GM12878 (cell line): ENCODE measurements around the gene CDC14A. TPM values are rescaled to one million over a fixed set of nuclear protein-coding genes. Genes with fewer than 3 reads are reported as not detected.
A peak's percentile ranks its signal among the peaks of the same experiment; 100 is the strongest.

Experiments used
- ATAC-seq: fragments of 200-7000 bp; cut with Tn5 transposase; 3 replicates; pipeline ENCODE4 v1.9.1; 2020; ENCODE audit warnings: mild to moderate bottlenecking, moderate library complexity
- BruUV-seq: library from RNA; stranded (reverse); fragments of 400-500 nt; replicated peaks from 2 replicates; lab custom pipeline; 2021; lab: Mats Ljungman, UMichigan
- CTCF ChIA-PET: fragments of 300-600 bp; sonication (Branson Sonifier 250); formaldehyde crosslinking; extraction: SDS; loops from one replicate; lab custom pipeline; 2021; ENCODE audit warnings: inconsistent platforms; lab: Yijun Ruan, JAX
- POLR2A ChIA-PET: fragments of 350-600 bp; formaldehyde crosslinking; extraction: SDS; loops from one replicate; lab custom pipeline; 2021; ENCODE audit warnings: inconsistent platforms; lab: Charles Lee
- RAD21 ChIA-PET: fragments of 300-600 bp; sonication (Branson Sonifier 250); formaldehyde crosslinking; loops from one replicate; lab custom pipeline; 2023; ENCODE audit warnings: antibody characterized with exemption; ENCODE audit not compliant: unreplicated experiment; lab: Charles Lee
- SMC1A ChIA-PET: fragments of 300-600 bp; sonication (Branson Sonifier 250); formaldehyde crosslinking; loops from one replicate; lab custom pipeline; 2023; ENCODE audit not compliant: unreplicated experiment, uncharacterized antibody; lab: Charles Lee
- DNase-seq: peaks from one replicate; pipeline ENCODE4 v3.0.0-alpha.2; 2011; ENCODE audit warnings: low read depth, low spot score
- FAIRE-seq: peaks from 3 replicates; lab custom pipeline; 2011; peaks lifted over from hg19 to GRCh38; lab: Jason Lieb, UNC
- H2AFZ ChIP-seq: 2 replicates; pipeline ENCODE4 v1.6.0; 2011; ENCODE audit warnings: low read depth, low read length, control low read depth; ENCODE audit not compliant: control insufficient read depth
- H3K27ac ChIP-seq: 2 replicates; pipeline ENCODE4 v1.5.1; 2011; ENCODE audit warnings: control low read depth; ENCODE audit not compliant: control insufficient read depth, insufficient read depth
- H3K27me3 ChIP-seq, 2 experiments: replicated peaks in 1 of 2; 2 replicates each; pipeline versions ENCODE4 v1.6.0 to v1.6.1; 2011; ENCODE audit warnings: low read length in 1 of 2; ENCODE audit not compliant: control insufficient read depth in 2 of 2, insufficient read depth in 2 of 2
- H3K36me3 ChIP-seq, 2 experiments: 2 replicates each; pipeline ENCODE4 v1.5.1; 2011; ENCODE audit warnings: low read length in 1 of 2; ENCODE audit not compliant: control insufficient read depth in 2 of 2, insufficient read depth in 2 of 2
- H3K4me1 ChIP-seq: 2 replicates; pipeline ENCODE4 v1.6.1; 2011; ENCODE audit warnings: mild to moderate bottlenecking, low read length, moderate library complexity, mixed read lengths; ENCODE audit not compliant: control insufficient read depth, insufficient read depth
- H3K4me2 ChIP-seq: 2 replicates; pipeline ENCODE4 v1.6.0; 2011; ENCODE audit warnings: control low read depth; ENCODE audit not compliant: control insufficient read depth, insufficient read depth
- H3K4me3 ChIP-seq: fragments of 200-600 bp; sonication (generic); 2 replicates; pipeline ENCODE4 v1.5.1; 2016
- H3K79me2 ChIP-seq: 2 replicates; pipeline ENCODE4 v1.6.0; 2011; ENCODE audit warnings: low read length; ENCODE audit not compliant: control insufficient read depth, insufficient read depth
- H3K9ac ChIP-seq: 2 replicates; pipeline ENCODE4 v1.8.0; 2011; ENCODE audit warnings: low read length, control low read depth, mixed read lengths; ENCODE audit not compliant: control insufficient read depth, insufficient read depth
- H3K9me3 ChIP-seq: replicated peaks from 3 replicates; pipeline ENCODE4 v1.5.1; 2011; ENCODE audit warnings: mild to moderate bottlenecking, low read length; ENCODE audit not compliant: control insufficient read depth, insufficient read depth
- H4K20me1 ChIP-seq: 2 replicates; pipeline ENCODE4 v1.6.0; 2011; ENCODE audit not compliant: control insufficient read depth, insufficient read depth
- CEBPB ChIP-seq, 2 experiments: fragments of 150-350 bp in 1 of 2; IDR thresholded peaks; 2 replicates each; pipeline ENCODE4 v1.6.1; 2012 to 2014; ENCODE audit warnings: low read depth in 2 of 2, low read length in 2 of 2, borderline replicate concordance in 1 of 2, inconsistent platforms in 1 of 2
- GATAD2B ChIP-seq: fragments of 450-650 bp; conservative IDR thresholded peaks from 2 replicates; pipeline ENCODE4 v1.6.1; 2017; ENCODE audit warnings: low read depth, mild to moderate bottlenecking, moderate library complexity
- MAX ChIP-seq: IDR thresholded peaks from 2 replicates; pipeline ENCODE4 v1.6.1; 2012; ENCODE audit warnings: low read depth, low read length, improper control_type of control experiment
- MLLT1 ChIP-seq: fragments of 450-650 bp; IDR thresholded peaks from 2 replicates; pipeline ENCODE4 v1.6.1; 2016; ENCODE audit warnings: mild to moderate bottlenecking
- RCOR1 ChIP-seq: conservative IDR thresholded peaks from 2 replicates; pipeline ENCODE4 v1.6.1; 2012; ENCODE audit warnings: low read depth, low read length, improper control_type of control experiment
- TAF1 ChIP-seq: IDR thresholded peaks from 2 replicates; pipeline ENCODE4 v1.6.1; 2011; ENCODE audit warnings: mild to moderate bottlenecking, low read depth, low read length, borderline replicate concordance
- ZNF687 ChIP-seq: fragments of 450-650 bp; IDR thresholded peaks from 2 replicates; pipeline ENCODE4 v1.6.1; 2017; ENCODE audit warnings: mild to moderate bottlenecking, moderate library complexity
- WGBS: methylation state at CpG from one replicate; pipeline ENCODE4 v1.1.6; 2016; ENCODE audit warnings: low lambda C conversion rate; ENCODE audit not compliant: insufficient replicate concordance, insufficient coverage; ENCODE audit errors: missing lambda C conversion rate; 5-methylcytosine and 5-hydroxymethylcytosine counted together
- in situ Hi-C: fragments of 300-500 bp; cut with MboI; formaldehyde crosslinking; loops from 9 replicates; pipeline ENCODE4 v1.14.3; 2018; ENCODE audit warnings: mixed read lengths
- intact Hi-C: fragments of 100-400 bp; cut with micrococcal nuclease; formaldehyde crosslinking; loops from one replicate; pipeline ENCODE4 v1.14.2; 2022; ENCODE audit not compliant: unreplicated experiment
- polyA plus RNA-seq, 11 experiments: library from polyadenylated mRNA; depleted of rRNA in 4 of 11; unstranded in 6 of 11; stranded (reverse) in 5 of 11; fragments of >200 nt; fragmentation: Nextera tagmentation in 4 of 11; fragmentation: Illumina TruSeq in 1 of 11; extraction: Ambion mirVana in 4 of 11; extraction: Trizol in 1 of 11; gene quantifications; 1 replicate in 1 of 11; 2 replicates in 10 of 11; pipeline versions ENCODE4 v1.2.1 to v1.2.3, GENCODE V29; 2011 to 2016; ENCODE audit warnings: inconsistent platforms in 2 of 11, missing spikeins in 2 of 11, low read depth in 1 of 11
- total RNA-seq, 4 experiments: library from RNA; depleted of rRNA in 3 of 4; stranded (reverse); fragments of >200 nt in 3 of 4; fragmentation: Illumina TruSeq in 1 of 4; extraction: Trizol in 1 of 4; gene quantifications; 2 replicates each; pipeline versions ENCODE4 v1.2.1 to v1.2.3, GENCODE V29; 2013 to 2021
- TF ChIP-seq, protein P1 (sequence below): IDR thresholded peaks from 2 replicates; pipeline ENCODE4 v1.6.1; 2012; ENCODE audit warnings: low read depth, low read length, improper control_type of control experiment
- TF ChIP-seq, protein P2 (sequence below): fragments of 150-350 bp; IDR thresholded peaks from 2 replicates; pipeline ENCODE4 v1.6.1; 2016; ENCODE audit warnings: low read depth, low read length
- TF ChIP-seq, protein P3 (sequence below): IDR thresholded peaks from 2 replicates; pipeline ENCODE4 v1.6.1; 2011; ENCODE audit warnings: low read depth, low read length, improper control_type of control experiment, borderline replicate concordance

Gene CDC14A
- total and polyA plus RNA-seq, 10 of the 15 experiments (the other 5 are each of a cell fraction or from before 2014, with no cell fraction given) = 1.5 to 7.1 (median 5.5) TPM

- TF ChIP-seq, protein P1, sequence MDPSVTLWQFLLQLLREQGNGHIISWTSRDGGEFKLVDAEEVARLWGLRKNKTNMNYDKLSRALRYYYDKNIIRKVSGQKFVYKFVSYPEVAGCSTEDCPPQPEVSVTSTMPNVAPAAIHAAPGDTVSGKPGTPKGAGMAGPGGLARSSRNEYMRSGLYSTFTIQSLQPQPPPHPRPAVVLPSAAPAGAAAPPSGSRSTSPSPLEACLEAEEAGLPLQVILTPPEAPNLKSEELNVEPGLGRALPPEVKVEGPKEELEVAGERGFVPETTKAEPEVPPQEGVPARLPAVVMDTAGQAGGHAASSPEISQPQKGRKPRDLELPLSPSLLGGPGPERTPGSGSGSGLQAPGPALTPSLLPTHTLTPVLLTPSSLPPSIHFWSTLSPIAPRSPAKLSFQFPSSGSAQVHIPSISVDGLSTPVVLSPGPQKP = no peak
- no peak for TF ChIP-seq MAX
- TF ChIP-seq, protein P2, sequence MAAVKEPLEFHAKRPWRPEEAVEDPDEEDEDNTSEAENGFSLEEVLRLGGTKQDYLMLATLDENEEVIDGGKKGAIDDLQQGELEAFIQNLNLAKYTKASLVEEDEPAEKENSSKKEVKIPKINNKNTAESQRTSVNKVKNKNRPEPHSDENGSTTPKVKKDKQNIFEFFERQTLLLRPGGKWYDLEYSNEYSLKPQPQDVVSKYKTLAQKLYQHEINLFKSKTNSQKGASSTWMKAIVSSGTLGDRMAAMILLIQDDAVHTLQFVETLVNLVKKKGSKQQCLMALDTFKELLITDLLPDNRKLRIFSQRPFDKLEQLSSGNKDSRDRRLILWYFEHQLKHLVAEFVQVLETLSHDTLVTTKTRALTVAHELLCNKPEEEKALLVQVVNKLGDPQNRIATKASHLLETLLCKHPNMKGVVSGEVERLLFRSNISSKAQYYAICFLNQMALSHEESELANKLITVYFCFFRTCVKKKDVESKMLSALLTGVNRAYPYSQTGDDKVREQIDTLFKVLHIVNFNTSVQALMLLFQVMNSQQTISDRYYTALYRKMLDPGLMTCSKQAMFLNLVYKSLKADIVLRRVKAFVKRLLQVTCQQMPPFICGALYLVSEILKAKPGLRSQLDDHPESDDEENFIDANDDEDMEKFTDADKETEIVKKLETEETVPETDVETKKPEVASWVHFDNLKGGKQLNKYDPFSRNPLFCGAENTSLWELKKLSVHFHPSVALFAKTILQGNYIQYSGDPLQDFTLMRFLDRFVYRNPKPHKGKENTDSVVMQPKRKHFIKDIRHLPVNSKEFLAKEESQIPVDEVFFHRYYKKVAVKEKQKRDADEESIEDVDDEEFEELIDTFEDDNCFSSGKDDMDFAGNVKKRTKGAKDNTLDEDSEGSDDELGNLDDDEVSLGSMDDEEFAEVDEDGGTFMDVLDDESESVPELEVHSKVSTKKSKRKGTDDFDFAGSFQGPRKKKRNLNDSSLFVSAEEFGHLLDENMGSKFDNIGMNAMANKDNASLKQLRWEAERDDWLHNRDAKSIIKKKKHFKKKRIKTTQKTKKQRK = no peak
- no peak for TF ChIP-seq MLLT1
- TF ChIP-seq RCOR1 = no peak
- TF ChIP-seq ZNF687 = no peak
- TF ChIP-seq GATAD2B = no peak
- TF ChIP-seq, protein P3, sequence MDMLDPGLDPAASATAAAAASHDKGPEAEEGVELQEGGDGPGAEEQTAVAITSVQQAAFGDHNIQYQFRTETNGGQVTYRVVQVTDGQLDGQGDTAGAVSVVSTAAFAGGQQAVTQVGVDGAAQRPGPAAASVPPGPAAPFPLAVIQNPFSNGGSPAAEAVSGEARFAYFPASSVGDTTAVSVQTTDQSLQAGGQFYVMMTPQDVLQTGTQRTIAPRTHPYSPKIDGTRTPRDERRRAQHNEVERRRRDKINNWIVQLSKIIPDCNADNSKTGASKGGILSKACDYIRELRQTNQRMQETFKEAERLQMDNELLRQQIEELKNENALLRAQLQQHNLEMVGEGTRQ = no peak
- TF ChIP-seq TAF1 = no peak
- no peak for TF ChIP-seq CEBPB (IDR thresholded peaks at IDR 0.05; ENCODE audit: borderline replicate concordance in 1 of 2, low read depth in 2 of 2, low read length in 2 of 2)
- RAD21 ChIA-PET = no interaction called here
- SMC1A ChIA-PET = interaction anchor here (1.3 to 1.5 kb wide), 4 partner anchors 8 to 363 kb away, joined by 3 to 6 read pairs (median 3); no protein-coding TSS in a partner anchor
- H3K4me3 ChIP-seq = no peak overlapping the region
- no peak overlapping the region for H3K9ac ChIP-seq
- CTCF ChIA-PET = interaction anchor here (0.8 to 1.7 kb wide), 2 partner anchors 10 to 362 kb away, joined by 3 to 6 read pairs; no protein-coding TSS in a partner anchor
- no peaks in the 10 kb centered on the region for H4K20me1 ChIP-seq
- FAIRE-seq = peak; percentile 38
- POLR2A ChIA-PET = no interaction called here
- DNase-seq = no peak
- no peaks in the 10 kb centered on the region for H3K79me2 ChIP-seq
- WGBS = 89% methylated on average over 2 of the region's 2 CpGs
- intact Hi-C loops (no loop called here), in situ Hi-C loops (no loop called here)
- no peaks in the 10 kb centered on the region for H3K4me1 ChIP-seq
- no peak for ATAC-seq
- H3K27me3 ChIP-seq = no peaks in the 10 kb centered on the region
- no peak overlapping the region for H3K27ac ChIP-seq
- no TSS peak for BruUV-seq
- no peaks in the 10 kb centered on the region for H3K36me3 ChIP-seq
- no peaks in the 10 kb centered on the region for H3K9me3 ChIP-seq
- no peak overlapping the region for H2AFZ ChIP-seq
- no peak overlapping the region for H3K4me2 ChIP-seq
These were observed 153.9 kb downstream of the CDC14A start for GRCh38 chr1:100506217-100506616.
